Activated naive CD4-positive, alpha-beta T cell treated with anti-CD3 and anti-CD28 coated beads, Interleukin-2, amount 10 ng/mL, durations not matched to agents 5 hours and 36 hours (primary cell): ENCODE measurements around the gene CDYL2. TPM values are rescaled to one million over a fixed set of nuclear protein-coding genes. Genes with fewer than 3 reads are reported as not detected.

ENCODE experiments used
- total RNA-seq, 2 experiments: library from RNA; stranded (reverse); gene quantifications; one replicate each; pipeline ENCODE4 v1.2.3, GENCODE V29; 2021

The CDYL2 gene, protein sequence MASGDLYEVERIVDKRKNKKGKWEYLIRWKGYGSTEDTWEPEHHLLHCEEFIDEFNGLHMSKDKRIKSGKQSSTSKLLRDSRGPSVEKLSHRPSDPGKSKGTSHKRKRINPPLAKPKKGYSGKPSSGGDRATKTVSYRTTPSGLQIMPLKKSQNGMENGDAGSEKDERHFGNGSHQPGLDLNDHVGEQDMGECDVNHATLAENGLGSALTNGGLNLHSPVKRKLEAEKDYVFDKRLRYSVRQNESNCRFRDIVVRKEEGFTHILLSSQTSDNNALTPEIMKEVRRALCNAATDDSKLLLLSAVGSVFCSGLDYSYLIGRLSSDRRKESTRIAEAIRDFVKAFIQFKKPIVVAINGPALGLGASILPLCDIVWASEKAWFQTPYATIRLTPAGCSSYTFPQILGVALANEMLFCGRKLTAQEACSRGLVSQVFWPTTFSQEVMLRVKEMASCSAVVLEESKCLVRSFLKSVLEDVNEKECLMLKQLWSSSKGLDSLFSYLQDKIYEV
- 10 to 100 TPM; 36.1 to 36.3 TPM for total RNA-seq

DNA sequence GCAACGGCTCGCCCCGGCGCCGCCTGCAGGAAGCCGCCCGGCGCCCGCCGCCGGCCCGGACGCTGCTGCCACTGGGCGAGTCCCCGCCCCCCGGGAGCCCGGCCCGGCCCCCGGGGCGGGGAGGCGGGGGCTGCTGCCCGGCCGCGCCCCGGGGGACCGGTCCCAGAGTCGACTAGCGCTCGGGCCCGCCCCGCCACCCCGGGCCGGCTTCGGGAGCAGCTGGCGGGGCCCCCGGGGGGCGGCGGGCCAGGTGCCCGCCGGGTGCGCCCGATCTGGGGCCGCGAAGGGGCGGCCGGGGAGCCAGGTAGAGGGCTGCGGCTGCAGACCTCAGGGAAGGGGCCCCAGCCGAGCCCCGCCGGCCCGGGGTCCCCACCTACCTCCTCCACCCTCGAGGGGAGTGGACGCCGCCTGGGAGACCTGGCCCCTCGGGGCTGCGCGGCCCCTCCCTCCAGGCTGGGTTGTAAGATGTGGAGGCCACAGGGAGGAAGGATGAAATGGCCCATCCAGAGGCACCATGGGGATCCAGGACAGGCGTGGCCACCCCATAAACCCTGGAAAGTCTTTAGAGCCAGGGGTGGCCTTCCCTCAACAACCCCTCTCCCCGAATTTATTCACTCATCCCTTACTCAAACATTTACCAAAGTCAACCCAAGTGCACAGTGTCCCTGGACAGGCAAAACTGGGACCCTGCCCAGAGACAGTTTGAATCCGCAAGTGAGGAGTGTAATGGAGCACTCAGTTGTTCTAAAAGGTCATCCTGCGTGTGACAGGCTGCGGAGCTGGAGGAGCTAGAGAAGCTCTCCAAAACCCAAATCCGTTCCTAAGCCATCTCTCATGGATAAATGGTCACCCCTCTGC is at the start of gene CDYL2:
TSS of gene CDYL2 (minus strand) at position 73 of the 858 bp plus-strand sequence. CDS start 425 bp downstream, outside the sequence.

Other genes with a start within 250 kb of the CDYL2 start
- 10 to 100 TPM; 63.0 to 70.1 TPM for gene CMC2, start 202.3 kb upstream of the CDYL2 start, total RNA-seq
- gene CENPN, start 202.6 kb upstream of the CDYL2 start, total RNA-seq, result 10 to 100 TPM; 50.9 to 52.7 TPM
- gene ATMIN, start 231.2 kb upstream of the CDYL2 start, total RNA-seq, result 10 to 100 TPM; 32.3 to 32.5 TPM